Mucosa of gallbladder (tissue), 1 donor: Measurements from ENCODE around the gene TXNRD2. TPM values are rescaled to one million over a fixed set of nuclear protein-coding genes. Genes with fewer than 3 reads are reported as not detected.
"Not testable (repeated sequence)": the region's sequence is repeated elsewhere in the genome, so short reads cannot be mapped to it uniquely, and the experiment has no call there.

Experiments
- DNase-seq: peaks from one replicate; pipeline ENCODE4 v3.0.0-alpha.2; 2020; ENCODE audit warnings: low spot score
- total RNA-seq: library from RNA; stranded (reverse); gene quantifications from one replicate; pipeline ENCODE4 v1.2.1, GENCODE V29; 2021
- donor health status: DM: no; HTN: no; CAD: no.

The TXNRD2 gene
- total RNA-seq, 1 donor from 2014 or later: 26.9 TPM

GRCh38 chr22:19948057-19948760, 6.6 kb upstream of the TXNRD2 start:
- no peak for DNase-seq

- no peak for DNase-seq
These were observed 1.7 kb upstream of the TXNRD2 start for GRCh38 chr22:19943082-19944026.

GRCh38 chr22:19942157-19943081, 801 bp upstream of the TXNRD2 start:
- no peak for DNase-seq

GRCh38 chr22:19940536-19941364, 868 bp downstream of the TXNRD2 start:
- DNase-seq: no peak

GRCh38 chr22:19937616-19938473, 3.8 kb downstream of the TXNRD2 start:
- no peak for DNase-seq

- DNase-seq: no peak
These were observed 5.1 kb downstream of the TXNRD2 start for GRCh38 chr22:19936513-19936912.

GRCh38 chr22:19935123-19935718, 6.4 kb downstream of the TXNRD2 start:
- not testable (repeated sequence) for DNase-seq

- DNase-seq: no peak
These were observed 8.0 kb downstream of the TXNRD2 start for GRCh38 chr22:19933341-19934241.

- no peak for DNase-seq
These were observed 9.0 kb downstream of the TXNRD2 start for GRCh38 chr22:19932367-19933206.

GRCh38 chr22:19931514-19931913, 10.1 kb downstream of the TXNRD2 start:
- no peak for DNase-seq

GRCh38 chr22:19930551-19931486, 10.8 kb downstream of the TXNRD2 start:
- no peak for DNase-seq

- DNase-seq: no peak
These were observed 11.8 kb downstream of the TXNRD2 start for GRCh38 chr22:19929586-19930550.

GRCh38 chr22:19928207-19928606, 13.4 kb downstream of the TXNRD2 start:
- no peak for DNase-seq

GRCh38 chr22:19927696-19928095, 13.9 kb downstream of the TXNRD2 start:
- DNase-seq: no peak

- not testable (repeated sequence) for DNase-seq
These were observed 15.6 kb downstream of the TXNRD2 start for GRCh38 chr22:19926028-19926427.
